ENCODE data around the gene STARD10. TPM values are rescaled to one million over a fixed set of nuclear protein-coding genes. Genes with fewer than 3 reads are reported as not detected.

STARD10 gene
- total and polyA plus RNA-seq, 2 of the 8 experiments (the other 6 are each of a cell fraction or from before 2014, with no cell fraction given): 23.7 to 35.7 TPM

- Histone ChIP-seq H2AK5ac (ENCODE audit: low read depth, low read length) (0 out of 2 replicates have a peak overlapping the region, but pooled peaks have one; percentile 33), H4K91ac (replicated peaks; ENCODE audit: insufficient read length, low read length) (no peak overlapping the region), H3K27me3 (replicated peaks in 1 of 4; ENCODE audit: control insufficient read depth in 3 of 4, extremely low read depth in 1 of 4, insufficient read depth in 3 of 4, low read length in 3 of 4) (no peaks in the 10 kb centered on the region), H3K79me1 (ENCODE audit: low read depth, low read length) (peaks cover 3% of the 10 kb centered on the region), H3K18ac (ENCODE audit: extremely low read depth, low read length) (no peak overlapping the region), H3K14ac (ENCODE audit: insufficient read length) (no peak overlapping the region), H3K79me2 (ENCODE audit: control insufficient read depth in 1 of 2, insufficient read depth in 2 of 2, low read length in 2 of 2) (no peaks in the 10 kb centered on the region), H2BK15ac (ENCODE audit: low read length) (no peak overlapping the region), H2BK120ac (replicated peaks; ENCODE audit: low read depth, low read length) (no peak overlapping the region), H2BK5ac (ENCODE audit: low read depth, low read length) (no peak overlapping the region), H3K36me3 (ENCODE audit: control insufficient read depth in 2 of 4, insufficient read depth in 4 of 4, low read length in 3 of 4) (no peaks in the 10 kb centered on the region), H3K23ac (ENCODE audit: insufficient read length) (no peak overlapping the region), H3K4ac (replicated peaks; ENCODE audit: insufficient read length, low read depth, low read length) (no peak overlapping the region), H3K9ac (replicated peaks in 1 of 4; ENCODE audit: extremely low read depth in 1 of 4, low read depth in 3 of 4, low read length in 3 of 4) (no peak overlapping the region), H3K4me3 (ENCODE audit: extremely low read depth in 1 of 4, insufficient read depth in 2 of 4, low read depth in 3 of 4, low read length in 4 of 4) (no peak overlapping the region), H4K8ac (ENCODE audit: extremely low read depth, insufficient read depth, low read length) (no peak overlapping the region), H3K4me1 (replicated peaks in 1 of 4; ENCODE audit: control insufficient read depth in 3 of 4, insufficient read depth in 4 of 4, low read length in 3 of 4) (peaks cover 0 to 26% (median 16%) of the 10 kb centered on the region in 4 experiments; a peak in 6 of 7 replicates), H3K56ac (replicated peaks; ENCODE audit: insufficient read length, low read depth, low read length) (no peak overlapping the region), H3K23me2 (ENCODE audit: low read depth, low read length) (no peaks in the 10 kb centered on the region), H3K27ac (ENCODE audit: low read depth, low read length) (no peak overlapping the region), H3K4me2 (ENCODE audit: insufficient read depth in 1 of 2, low read depth in 2 of 2, low read length in 2 of 2) (peak overlapping the region in 1 of 2 experiments; percentile 31; a peak in 2 of 4 replicates), H3K9me3 (ENCODE audit: insufficient read depth in 2 of 2, low read depth in 1 of 2, low read length in 1 of 2) (no peaks in the 10 kb centered on the region), H2BK20ac (ENCODE audit: low read length) (no peak overlapping the region), H2AFZ (ENCODE audit: low read length) (no peak overlapping the region), H4K20me1 (replicated peaks in 1 of 2; ENCODE audit: control insufficient read depth in 1 of 2, insufficient read depth in 2 of 2, low read length in 2 of 2) (no peaks in the 10 kb centered on the region), H2BK12ac (ENCODE audit: low read depth, low read length) (no peak overlapping the region), H4K5ac (ENCODE audit: insufficient read length, low read depth, low read length) (no peak overlapping the region)
- ChIA-PET POLR2A (ENCODE audit: partially characterized antibody) (interaction anchor here (1.2 to 1.3 kb wide), 2 partner anchors 9 to 45 kb away, joined by 3 to 5 read pairs; no protein-coding TSS in a partner anchor), CTCF (ENCODE audit: partially characterized antibody) (interaction anchor here (0.8 to 3.2 kb wide), 12 partner anchors 9 to 84 kb away, joined by 3 to 20 read pairs (median 5); partner anchors contain the start of gene STARD10)
- TF ChIP-seq NRF1 (IDR thresholded peaks at IDR 0.05; ENCODE audit: low read depth, low read length): no peak
- no peak for TF ChIP-seq KDM4A (IDR thresholded peaks at IDR 0.05; ENCODE audit: low read depth, low read length, severe bottlenecking)
- TF ChIP-seq KDM5A (IDR thresholded peaks at IDR 0.05; ENCODE audit: low read length): no peak
- no peak for TF ChIP-seq SIN3A (conservative IDR thresholded peaks at IDR 0.05 in 1 of 2, IDR thresholded peaks at IDR 0.05 in 1 of 2; ENCODE audit: low read depth in 1 of 2, low read length in 2 of 2)
- no peak for TF ChIP-seq SIX5 (IDR thresholded peaks at IDR 0.05; ENCODE audit: low read depth, low read length)
- no peak for TF ChIP-seq HDAC6 (IDR thresholded peaks at IDR 0.05; ENCODE audit: low read depth, low read length)
- TF ChIP-seq MAFK (IDR thresholded peaks at IDR 0.05; ENCODE audit: low read depth, low read length): no peak
- TF ChIP-seq PHF8 (conservative IDR thresholded peaks at IDR 0.05; ENCODE audit: low read depth, low read length): no peak
- no peak for TF ChIP-seq TBP (IDR thresholded peaks at IDR 0.05; ENCODE audit: low read depth, low read length)
- FAIRE-seq (no peak), DNase-seq (ENCODE audit: low read depth in 1 of 2, low spot score in 2 of 2) (no peak)
- 67% methylated on average over 3 of the region's 3 CpGs; no CpG with 5 or more reads in 1 of the 2 experiments for WGBS, 2 experiments (ENCODE audit: extremely low coverage in 1 of 2, insufficient coverage in 1 of 2, insufficient read length in 1 of 2, insufficient replicate concordance in 2 of 2, low coverage in 1 of 2, low lambda C conversion rate in 2 of 2, missing lambda C conversion rate in 1 of 2)
Measured at GRCh38 chr11:72768581-72768980, 25.3 kb downstream of the STARD10 start.

Data from H1 (cell line).